GM12872 (cell line): Measurements from ENCODE around the gene PCBP3.

Source experiments
- TF ChIP-seq, protein P1 (sequence below): IDR thresholded peaks from 3 replicates; pipeline ENCODE4 v1.5.1; 2011; ENCODE audit warnings: low read depth, mild to moderate bottlenecking, low read length, moderate library complexity; ENCODE audit not compliant: insufficient read depth

The PCBP3 gene

DNA sequence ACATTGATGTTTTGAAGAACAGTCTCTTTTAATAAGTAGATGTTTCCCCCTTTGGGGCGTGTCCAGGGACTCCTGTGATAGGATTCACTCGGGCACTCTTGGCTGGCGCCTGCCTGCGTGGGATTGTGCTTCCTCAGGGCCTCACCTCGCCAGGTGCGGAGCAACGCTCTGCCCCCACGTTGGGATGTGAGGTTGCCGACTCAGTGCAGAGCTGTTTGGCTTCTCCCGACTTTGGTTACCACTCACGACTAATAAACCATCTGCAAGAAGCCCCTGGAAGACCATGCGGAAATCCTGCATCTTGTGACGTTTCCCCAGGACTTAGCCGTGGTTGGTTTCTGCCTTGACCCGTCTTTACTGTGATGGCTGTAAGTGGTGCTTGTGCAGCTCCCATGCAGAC lies 106.4 kb downstream of the PCBP3 start:
- TF ChIP-seq, protein P1, sequence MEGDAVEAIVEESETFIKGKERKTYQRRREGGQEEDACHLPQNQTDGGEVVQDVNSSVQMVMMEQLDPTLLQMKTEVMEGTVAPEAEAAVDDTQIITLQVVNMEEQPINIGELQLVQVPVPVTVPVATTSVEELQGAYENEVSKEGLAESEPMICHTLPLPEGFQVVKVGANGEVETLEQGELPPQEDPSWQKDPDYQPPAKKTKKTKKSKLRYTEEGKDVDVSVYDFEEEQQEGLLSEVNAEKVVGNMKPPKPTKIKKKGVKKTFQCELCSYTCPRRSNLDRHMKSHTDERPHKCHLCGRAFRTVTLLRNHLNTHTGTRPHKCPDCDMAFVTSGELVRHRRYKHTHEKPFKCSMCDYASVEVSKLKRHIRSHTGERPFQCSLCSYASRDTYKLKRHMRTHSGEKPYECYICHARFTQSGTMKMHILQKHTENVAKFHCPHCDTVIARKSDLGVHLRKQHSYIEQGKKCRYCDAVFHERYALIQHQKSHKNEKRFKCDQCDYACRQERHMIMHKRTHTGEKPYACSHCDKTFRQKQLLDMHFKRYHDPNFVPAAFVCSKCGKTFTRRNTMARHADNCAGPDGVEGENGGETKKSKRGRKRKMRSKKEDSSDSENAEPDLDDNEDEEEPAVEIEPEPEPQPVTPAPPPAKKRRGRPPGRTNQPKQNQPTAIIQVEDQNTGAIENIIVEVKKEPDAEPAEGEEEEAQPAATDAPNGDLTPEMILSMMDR, result no peak

DNA sequence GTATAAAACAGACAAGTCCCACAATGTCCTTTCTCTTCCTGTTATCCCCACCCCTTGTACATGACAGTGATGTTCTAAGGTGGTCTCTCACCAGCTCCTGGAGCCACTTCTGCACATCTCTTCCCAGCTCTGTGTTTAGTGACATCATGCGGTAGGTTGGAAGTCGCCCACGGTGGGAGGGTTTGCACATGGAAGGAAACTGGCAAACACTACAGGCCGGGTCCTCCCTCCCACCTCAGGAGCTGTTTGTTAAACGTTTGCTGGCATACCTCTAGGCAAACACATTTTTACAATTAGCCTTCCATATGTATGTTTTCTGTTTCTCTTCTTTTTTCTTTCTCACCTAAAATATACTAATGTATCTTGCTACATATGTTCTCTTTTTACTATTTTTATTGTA lies 107.4 kb downstream of the PCBP3 start:
- TF ChIP-seq, protein P1, result no peak

DNA sequence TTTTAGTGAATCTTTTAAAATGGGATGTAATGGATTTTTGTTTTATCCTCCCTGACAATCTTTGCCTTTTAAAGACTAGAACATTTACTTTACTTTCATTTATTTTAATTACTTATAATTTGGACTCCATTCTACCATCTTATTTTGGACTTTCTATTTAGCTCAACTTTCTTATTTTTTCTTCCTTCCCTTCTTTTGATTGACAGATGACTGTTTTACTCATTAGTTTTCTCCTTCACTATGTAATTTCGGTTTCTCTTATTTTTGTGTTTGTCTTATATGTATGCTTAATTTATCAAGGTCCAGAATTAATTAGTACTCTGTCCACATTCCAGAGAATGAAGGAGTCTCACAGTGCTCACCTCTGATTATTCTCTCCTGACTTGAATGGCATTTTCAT lies 109.9 kb downstream of the PCBP3 start:
- TF ChIP-seq, protein P1, result no peak

DNA sequence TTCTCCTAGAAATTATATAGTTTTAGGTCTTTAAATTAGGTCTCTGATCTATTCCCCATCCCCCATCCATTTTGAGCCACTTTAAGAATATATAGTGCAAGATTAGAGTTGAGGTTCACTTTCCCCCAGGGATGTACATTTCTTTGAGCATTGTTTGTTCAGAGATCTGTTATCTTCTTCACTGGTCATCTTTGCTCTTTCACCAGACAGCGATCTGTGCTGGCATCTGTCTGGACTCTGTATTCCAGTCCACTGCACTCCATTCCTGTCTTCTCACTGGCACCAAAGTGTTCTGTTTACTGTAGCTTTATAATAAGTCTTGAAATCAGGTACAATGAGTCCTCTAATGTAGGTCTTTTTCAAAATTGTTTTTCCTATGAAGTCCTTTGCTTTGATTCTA lies 112.5 kb downstream of the PCBP3 start:
- TF ChIP-seq, protein P1, result no peak

DNA sequence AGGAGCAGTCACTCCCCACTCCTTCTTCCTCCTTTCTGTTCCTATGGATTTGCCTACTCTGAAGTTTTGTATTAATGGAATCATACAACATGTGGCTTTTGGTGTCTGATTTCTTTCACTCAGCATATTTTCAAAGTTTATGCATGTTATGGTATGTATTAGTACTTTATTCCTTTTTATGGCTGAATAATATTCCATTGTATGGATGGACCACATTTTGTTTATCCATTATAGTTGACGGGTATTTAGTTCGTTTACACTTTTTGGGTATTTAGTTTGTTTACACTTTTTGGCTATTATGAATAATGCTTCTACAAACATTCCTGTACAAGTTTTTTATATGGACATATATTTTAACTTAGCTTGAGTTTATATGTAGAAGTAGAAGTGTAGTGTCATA lies 113.1 kb downstream of the PCBP3 start:
- TF ChIP-seq, protein P1, result no peak

DNA sequence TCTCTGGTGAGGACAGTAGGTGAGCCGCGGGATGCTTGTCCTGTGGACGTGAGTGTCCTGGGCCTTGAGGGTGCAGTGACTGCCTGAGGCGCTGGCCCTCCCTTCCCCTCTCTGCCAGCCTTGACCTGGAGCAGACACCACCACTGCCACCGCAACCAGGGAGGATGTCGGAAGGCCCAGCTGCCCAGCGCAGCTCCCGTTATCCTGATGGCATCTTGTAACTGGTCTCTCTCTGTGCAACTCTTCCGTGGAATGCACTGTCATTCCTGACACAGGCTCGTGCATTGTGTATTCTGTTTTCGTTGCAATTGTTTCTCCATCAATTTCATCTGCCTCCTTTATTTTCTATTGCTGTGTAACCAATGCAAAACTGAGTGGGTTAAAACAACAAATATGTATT lies 118.2 kb downstream of the PCBP3 start:
- TF ChIP-seq, protein P1, result no peak

DNA sequence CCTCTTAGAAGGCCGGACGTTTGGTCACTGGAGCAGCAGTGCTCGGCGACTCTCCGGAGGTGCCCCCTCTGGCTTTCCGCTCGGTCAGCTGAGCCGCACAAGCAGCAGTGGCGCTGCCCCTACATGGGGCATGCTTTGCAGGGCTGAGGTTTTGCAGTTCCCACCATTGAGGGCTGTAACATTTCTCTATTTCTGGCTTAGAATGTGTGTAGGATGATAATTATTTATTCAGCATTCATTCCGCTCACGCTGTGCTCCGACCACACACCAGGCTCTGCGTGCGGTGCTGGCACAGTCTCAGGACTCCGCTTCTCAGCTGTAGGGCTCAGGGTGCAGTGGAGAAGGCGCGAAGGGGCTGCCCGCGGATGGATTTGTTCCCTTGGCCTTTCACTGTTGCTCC lies 119.5 kb downstream of the PCBP3 start:
- TF ChIP-seq, protein P1, result no peak

DNA sequence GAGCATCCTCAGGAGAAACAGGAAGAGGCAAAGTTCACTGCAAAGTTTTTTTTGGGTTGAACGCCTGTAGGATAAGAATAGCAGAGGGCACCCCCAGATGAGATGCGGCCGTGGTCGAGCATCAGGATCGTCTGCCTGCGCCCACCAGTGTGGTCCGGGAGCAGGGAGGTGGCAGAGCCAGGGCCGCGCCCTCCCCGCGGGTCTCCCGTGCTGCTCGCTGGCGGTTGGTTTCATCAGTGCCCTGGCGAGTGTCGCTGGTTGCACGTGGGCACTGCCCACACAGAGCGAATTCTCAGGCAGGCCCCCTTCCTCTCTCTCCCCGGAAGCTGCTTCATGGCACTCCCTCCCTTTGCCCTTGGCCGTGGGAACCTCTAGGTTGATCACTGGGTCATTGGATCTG lies 120.0 kb downstream of the PCBP3 start:
- TF ChIP-seq, protein P1, result no peak
